NCI-H1417 treated with DMSO at 0.1 percent for 48 hours (cell line): ENCODE measurements around the gene SETD7.

Experiments
- DNase-seq: peaks from one replicate; lab custom pipeline; 2025; lab: John Stamatoyannopoulos, UW

Gene SETD7

DNA sequence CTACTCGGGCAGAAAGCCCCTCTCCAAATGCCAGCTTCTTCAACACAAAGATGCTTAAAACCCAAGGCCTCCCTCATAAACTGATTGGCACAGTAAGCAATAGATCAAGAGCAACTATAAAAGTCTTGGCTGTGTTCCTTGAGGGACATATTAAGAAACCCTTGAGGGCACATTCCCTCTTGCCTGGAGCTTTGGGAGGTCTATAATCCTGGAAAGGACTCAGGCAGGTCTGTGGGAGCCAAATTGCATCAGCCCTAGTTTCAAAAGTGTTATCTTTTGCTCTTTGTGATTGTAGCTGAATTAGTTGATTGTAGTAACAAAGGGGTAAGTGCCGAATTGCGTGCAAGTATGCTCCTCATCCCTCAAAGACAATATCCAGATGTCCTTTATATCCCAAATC, 18.6 kb upstream of the SETD7 start:
- no peak for DNase-seq

DNA sequence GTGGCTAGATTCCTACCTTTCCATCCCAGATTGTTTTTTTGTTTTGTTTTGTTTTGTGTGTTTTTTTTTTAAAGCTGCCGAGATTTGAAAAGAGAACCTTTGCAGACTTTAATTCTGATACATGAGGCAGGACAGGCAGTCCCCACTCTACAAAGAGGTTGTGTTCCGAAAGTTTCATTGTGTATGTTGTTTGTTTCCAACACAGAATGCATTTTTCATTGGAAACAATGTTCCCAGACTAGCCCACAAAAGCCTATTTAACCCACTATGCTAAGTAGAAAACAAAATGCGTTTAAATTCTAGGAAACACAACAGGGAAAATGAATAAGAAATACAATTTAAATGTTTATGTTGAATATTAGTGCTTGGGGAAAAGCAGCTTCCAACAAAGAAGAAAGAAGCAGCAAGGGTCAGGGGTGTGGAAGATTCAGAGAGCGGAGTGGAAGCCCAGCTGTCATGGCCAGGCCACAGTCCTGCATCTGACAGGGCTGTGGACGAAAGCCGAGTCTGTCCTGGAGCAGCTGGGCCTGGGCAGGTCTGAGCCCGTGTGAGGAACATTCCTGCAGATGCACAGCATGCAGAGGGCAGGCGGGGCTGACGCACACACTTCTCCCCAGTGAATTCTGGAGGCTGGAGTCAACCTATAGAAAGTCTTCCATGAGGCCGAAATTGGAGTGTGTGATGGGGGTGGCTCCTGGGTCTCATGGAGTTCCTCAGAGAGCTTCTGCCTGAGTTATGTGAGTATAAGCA, 12.4 kb upstream of the SETD7 start:
- DNase-seq = no peak

DNA sequence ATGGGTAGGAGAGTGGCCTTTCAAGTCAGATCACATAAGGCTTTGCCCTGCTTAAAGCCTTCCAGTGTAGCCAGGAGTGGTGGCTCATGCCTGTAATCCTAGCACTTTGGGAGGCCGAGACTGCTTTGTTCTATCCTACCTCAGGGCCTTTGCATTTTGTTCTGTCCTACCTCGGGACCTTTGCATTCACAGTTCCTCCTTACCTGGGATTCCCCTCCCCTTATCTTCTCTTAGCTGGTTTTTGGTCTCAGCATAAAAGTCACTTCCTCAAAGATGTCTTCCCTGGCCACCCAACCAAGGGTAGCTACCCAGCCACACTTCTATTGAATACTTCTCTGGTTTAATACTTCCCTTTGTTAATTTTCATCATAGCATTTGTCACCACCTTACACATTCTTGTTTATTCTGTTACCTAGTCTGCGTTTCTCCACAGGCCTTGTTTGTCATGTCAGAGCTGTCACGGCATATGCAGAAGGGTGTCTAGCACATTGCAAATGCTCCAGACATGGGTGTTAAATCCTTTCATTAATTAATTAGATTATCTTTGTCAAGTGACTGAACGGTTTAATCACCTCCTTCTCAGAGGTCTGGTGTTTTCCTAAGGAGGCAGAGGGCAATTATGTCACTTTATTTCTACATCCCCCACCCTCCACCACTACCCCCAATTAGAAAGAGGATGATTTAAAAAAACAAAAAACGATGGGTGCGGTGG, 11.3 kb upstream of the SETD7 start:
- no peak for DNase-seq

DNA sequence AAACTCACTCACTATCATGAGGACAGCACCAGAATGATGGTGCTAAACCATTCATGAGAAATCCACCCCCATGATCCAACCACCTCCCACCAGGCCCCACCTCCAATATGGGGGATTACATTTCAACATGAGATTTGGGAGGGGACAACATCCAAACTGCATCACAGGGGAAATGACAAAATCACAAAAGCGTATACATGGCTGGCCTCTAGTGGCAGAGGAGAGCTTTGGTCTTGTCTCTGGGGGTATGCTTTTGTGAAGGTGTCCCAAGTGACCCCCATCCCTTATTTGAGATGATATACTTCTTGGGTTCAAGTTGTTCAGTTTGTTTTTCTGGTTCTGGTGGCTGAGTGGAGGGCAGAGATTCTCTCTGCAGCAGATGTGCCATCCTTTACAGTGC, 8.5 kb upstream of the SETD7 start:
- no peak for DNase-seq

DNA sequence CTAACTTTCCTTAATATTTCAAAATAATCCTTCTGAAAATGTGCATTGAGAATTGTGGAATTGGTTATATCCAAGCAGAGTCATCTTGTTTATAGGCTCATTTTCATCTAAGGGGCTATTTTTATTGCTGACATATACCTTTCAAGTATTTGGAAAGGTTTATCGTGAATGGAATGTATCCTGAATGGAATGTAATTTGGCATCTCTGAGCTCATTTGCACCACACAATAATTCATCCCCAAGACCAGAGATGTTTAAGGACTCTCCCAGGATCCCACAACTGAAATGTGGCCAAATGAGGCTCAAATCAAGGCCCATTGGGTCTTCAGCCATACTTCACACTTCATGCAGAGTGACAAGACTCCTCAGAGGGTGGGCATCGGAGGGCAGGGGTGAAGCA, 7.5 kb upstream of the SETD7 start:
- no peak for DNase-seq

DNA sequence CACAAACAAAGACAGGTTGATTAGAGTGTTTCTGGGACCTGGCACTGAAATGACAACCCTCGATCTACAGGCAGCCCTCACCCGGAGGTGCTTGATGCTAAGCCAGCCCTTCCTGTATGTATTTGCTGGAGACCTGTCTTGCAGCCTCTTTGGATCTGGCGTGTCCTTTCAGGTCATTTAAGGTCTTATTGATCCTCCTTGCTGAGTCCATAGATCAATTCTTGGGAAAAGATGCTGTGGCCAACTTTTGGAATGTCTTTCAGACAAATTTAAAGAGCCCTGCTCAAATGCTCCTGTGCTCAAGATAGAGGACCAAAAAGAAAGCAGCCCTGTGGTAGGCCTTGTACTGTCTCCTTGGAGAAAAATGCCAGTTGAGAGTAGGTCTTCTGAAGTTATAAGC, 6.8 kb upstream of the SETD7 start:
- no peak for DNase-seq

DNA sequence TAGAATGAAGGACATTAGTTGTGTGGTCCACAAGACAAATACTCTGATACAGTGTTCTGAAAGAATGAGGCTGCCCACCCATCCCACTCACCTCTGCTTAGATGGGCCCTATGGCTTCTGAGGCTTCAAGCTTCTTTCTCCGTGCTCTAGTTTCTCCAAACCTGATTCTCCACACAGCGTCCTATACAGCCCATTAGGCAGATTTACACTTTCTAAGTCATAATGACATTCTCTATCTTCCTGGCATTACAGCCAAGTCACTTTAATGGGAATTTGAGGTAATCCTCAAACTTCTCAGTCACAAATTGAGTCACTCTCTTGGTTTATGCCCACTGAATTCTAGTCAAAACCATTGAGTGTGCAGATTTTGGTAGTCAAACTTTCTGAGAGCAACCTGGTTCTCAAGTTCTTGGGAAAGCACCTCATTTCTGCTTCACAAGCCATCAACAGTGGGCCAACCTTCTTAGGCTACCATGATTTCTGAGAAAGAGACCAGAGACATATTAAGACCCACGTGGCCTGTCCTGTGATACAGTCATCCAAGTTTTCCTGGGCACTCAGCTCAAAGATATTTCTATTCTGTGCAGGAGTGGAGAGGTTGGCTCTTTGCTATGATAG, 6.2 kb upstream of the SETD7 start:
- no peak for DNase-seq

DNA sequence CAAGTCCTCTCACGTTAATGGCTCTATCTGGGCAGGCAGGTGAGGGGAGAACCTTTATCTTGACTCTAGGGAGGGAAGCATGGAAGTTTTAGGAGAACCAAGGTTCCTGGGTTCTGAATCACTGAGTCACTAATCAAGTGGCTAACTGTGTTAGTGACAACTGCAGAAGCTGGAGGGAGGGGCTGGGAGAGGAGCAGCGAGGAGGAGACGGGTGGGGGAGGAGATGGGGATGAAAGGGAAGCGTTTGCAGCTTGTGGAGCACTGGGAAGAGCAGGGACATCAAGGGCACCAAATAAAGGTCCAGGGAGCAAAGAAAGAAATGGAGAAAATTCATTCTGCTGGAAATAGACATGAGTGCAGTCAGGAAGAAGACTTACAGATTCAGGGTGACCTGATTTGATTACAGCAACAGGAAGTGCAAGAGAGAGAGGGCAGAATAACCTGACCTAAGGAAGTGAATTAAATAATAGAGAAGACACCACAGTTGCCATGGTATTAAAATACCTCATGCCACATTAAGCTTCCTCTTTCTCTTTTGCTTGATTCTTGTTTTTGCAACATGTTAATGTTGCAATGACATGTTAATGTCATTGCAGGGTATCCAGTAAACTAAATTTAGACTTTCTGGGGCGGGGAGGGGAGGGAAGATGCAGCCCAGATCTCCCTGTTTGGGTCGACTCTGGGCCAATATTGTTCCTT, 4.5 kb upstream of the SETD7 start:
- DNase-seq = no peak

DNA sequence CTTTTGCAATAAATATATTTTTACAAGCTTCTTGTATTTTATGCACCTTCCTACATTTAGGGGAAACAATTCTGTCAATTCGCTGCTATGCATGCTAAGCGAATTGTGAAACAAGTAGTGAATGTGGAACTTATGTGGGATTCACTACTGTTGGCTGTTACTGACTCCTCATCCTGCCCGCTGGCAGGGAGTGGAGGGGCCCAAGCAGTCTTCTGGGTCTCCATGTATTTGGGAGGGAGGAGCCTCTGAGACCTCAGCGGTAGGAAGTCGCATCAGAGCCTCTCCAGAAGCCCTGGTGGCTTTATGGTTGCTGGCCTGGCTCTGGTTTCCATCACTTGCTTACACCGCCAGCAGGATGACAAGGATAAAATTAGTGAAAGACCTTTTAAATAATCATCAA, 3.7 kb upstream of the SETD7 start:
- DNase-seq = no peak

DNA sequence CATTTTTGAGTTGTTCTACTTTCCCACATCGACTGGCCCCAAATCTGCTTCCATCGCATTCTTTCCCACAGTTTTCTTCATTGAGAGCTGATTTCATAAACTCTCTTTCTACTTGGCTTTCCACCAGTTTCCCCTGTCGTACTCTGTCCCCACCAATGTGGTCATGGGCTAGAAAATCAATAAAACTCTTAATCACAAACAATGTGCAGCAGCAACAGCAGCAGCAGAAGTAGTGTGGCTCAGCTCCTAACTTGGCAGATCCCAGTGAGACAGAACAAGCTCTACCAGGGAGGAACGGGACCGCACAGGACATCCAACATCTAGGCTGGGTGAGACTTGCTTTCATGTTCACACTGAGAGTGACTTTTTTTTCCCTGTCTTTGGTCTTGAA, 3.1 kb upstream of the SETD7 start:
- DNase-seq = no peak

DNA sequence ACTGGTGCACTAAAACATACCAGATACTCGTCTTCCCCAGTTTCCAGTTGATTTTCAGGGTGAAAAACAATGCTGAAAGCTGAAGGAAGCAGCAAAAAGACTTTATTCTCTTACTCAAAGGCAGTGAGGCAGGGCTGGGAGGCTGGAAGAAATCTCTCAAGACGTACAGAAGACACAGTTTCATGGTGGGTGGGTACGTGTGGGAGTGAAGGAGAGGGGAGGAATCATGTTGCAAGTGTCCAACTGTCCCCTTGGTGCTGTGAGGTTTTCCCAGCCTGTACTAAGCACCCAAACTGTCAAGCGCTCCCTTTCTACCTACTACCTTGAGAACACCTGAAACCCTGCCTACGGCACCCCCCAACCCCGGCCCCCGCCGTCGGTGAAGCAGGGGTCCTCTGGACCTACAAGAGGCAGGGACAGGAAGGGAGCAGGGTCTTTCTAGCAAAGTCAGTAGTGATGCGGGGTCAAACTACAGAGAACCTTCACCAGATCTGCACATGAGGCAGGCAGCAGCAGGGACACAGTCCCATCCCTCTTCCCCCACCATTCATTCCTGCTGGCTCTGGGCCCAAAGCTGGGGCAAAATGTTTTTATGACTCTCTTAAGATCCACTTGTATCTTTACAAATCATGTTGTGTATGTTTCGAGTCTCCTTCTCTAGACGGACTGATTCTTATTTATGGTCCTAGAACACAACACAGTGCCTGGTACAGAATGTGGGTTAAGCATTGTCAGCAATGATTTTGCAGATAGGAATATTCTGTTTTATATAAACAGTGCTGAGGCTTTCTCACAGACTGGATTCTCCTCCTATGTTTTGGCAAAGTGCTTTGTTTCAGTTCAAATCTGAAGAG, 2.4 kb upstream of the SETD7 start:
- no peak for DNase-seq

DNA sequence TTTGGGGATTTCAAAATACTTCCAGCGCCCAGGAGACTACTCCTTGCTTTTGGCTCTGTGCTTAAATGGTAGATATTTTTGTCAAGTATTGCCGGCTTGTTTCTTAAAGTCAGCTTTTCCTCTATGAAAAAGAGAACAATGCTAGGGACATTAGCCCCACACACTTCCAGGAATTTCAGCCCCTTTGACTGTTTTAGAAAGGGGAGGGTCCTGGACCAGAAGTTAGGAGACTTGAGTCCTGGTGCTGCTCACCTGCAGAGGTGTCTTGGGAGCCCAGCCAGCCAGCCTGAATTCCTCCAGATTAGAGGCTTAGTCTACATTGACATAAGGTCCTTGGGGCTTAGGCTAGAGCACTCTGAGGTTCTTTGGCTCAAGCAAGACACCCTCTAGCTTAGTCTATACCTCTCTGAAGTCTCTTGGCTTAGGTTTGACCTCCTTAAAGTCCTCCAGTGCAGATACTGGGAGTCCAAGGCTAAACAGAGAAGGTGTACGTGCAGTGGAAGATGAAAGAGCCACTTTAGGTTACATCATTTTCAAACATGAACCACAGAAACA, 1.6 kb upstream of the SETD7 start:
- no peak for DNase-seq

DNA sequence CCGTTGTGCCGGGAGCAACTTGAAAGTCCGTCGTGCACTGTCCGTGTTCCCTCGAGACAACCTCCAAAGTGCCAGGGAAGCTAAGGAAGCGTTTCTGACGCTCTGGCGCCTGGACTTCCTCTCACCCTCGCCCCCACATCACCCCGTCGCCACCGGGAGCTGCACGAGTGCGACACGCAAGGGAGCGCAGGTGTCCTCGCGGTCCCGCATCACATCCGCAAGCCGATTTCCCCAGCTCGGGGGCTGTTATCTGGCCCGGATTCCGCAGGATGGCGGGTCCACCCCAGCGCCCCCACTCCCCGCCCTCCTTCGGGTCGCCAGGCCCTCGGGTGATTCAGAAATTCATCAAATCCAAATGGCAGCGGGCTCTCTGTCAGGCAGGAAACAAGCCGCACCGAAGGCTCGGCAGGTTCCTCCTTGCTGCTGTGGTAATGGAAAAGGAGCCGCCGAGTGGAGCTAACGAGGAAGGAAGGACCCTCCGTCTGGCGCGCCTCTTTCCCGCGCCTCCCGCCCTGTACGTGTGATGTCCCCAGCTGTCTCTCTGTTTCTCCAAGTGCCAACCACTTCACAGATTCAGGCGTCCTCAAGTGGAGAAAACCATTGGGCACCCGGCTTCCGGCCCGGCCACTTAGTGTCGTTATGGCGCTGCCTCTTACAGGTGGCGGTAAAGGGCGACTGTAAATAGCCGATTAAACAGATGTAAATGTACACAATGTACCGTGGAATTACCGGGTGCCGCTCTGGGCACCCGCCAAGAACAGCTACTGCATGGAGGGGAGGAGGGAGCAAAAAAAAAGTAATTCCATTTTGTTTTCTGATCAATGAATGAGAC, 921 bp upstream of the SETD7 start:
- peak; percentile 53 for DNase-seq

DNA sequence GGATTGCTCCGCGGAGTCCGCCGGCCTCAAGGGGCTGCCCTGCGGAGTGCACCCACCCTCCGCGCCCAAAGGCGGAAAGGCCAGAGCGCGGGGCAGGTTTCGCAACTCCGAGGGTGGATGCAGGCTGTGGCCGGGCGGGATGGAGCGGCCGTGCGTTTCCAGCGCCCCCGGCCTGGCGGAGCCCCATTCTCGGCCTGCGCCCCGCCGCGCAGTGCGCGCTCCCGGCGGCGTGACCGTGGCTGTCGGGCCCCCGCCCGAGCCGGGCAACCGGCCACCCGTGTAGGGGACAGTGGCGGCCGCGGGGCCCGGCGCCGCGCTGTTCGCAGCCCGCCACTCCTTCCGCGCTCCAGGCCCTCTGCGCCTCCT, 331 bp downstream of the SETD7 start:
- DNase-seq = no peak

DNA sequence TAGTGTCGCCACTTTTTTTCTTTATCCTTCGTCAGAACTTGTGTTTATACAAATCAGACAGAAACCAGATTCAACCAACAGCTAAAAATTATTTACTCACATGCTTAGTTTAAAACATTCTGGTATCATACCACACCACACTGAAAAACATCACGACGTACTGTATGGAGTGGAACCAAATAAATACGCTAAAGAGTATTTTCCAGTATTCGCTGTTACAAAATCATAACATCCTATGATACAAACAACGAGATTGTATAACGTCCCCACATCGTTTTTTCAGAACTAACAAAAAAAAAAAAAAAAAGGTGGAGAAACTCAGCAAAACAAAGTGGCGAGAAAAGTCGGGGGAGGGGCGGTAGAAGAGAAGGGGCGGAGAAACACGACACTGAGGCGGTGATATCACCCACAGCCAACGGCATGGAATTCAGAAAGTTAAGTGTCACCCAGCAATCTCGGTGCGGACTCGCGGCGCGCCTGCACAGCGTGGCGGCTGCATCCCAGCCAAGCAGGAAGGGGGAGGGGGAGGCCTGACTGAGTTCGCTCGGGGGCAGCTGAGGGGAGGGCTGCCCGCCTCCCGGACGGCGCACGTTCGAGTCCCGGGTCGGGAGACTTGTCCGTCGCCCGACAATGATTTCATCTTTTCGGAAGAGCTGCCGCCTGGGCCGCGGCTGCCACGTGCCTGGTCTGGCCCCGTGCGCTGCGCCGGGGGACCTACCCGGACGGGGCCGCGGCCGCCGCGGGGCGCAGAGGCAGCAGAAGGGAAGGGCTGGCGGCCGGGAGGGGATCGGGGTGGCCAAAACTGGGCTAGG, 920 bp downstream of the SETD7 start:
- DNase-seq = peak; percentile 67

DNA sequence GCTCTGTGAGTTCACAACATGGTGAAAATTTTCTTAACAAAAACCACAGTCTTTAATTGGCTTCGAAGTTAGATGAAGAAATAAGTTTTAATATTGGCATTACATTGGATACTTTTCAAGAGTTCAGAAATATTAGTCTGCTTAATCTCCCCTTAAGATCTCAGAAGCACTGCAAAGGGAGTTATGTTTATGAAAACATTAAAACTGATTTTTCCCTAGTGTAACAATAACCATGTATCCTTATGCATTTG, 1.5 kb downstream of the SETD7 start:
- DNase-seq = no peak

DNA sequence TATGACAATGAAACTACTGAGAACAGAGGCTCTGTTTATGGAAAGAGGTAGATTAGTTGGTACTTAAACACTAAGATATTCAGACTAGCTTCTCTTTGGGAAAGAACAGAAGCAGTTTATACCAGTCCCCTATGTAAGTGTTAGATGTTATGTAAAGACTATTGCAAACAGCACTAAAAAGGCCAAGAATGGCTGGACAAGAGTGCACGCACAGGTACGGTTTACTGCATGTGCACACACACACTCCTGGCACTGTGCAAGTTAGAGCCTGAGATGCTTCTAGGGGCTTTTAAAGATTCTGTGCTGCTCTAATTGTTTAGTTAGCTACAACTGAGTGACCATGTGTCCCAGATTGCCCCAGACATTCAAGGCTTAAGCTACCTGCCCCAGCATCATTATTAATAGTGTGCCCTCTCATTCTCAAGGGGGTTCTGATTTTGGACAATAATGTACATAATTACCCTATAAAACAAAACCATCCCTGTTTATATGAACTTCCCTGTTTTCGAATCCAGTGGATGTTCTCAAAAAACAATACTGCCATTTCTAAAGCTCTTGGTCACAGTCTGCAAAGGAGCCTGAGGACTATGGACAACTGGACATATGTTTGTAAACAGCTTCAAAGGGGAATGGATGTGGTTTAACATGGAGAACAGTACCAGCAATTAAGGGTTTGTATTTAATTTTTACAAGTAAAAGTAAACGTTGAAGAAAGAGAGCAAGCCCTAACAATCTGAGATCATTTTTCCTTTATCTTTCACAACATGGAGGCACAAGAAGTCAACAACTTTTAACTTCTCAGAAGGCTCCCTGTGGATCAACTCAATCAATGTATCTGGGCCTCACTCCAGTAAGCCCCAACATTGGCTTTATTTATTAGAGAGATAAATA, 2.0 kb downstream of the SETD7 start:
- no peak for DNase-seq

DNA sequence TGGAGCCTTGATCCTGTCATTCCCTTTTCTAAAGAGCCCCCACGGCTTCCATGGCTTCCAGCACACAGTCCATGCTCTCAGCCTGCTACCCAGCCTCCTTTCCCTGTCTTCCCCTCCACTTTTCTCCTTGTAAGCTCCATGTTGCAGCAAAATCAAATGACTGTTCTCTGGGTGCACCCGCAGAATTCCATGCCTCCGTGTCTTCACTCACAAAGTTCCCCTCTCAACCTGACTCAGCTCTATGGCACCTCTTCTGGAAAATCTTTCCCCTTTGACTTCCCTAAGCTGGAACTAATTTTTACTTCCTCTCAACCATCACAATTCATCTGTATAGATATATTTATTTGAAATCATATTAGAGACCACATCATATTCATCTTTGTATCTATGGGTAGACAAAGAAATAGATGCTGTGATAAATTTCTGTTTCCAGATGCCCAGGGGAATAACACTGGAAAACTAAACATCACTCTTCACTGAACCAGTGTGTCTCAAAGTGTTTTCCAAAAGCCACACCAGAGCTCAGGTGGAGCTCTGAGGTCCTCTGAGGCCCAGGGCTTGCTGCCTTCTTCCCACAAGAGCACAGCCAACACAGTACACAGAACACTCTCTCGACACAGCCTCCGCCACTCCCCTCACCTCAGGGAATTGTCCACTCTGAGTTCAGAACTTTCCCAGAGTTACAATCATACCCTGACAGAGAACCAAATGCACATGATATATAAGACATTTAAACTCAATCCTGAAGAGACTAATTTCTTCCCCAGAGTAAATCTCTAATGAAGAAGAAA, 3.3 kb downstream of the SETD7 start:
- DNase-seq = no peak
